GM12865 (cell line): Measurements from ENCODE around the gene HOMER2.

Experiments
- DNase-seq: peaks from one replicate; pipeline ENCODE4 v3.0.0; 2010; ENCODE audit warnings: low read depth
- H3K4me3 ChIP-seq: 2 replicates; pipeline ENCODE4 v1.5.1; 2011; ENCODE audit warnings: mild to moderate bottlenecking, low read depth, low read length, control low read depth
- CTCF ChIP-seq: IDR thresholded peaks from 2 replicates; pipeline ENCODE4 v1.5.1; 2011; ENCODE audit warnings: low read length, control low read depth, low read depth, inconsistent platforms; ENCODE audit not compliant: insufficient read depth; ENCODE audit errors: missing control alignments

The HOMER2 gene

GRCh38 chr15:82810890-82811426, 141.6 kb downstream of the HOMER2 start:
- peak; percentile 74 for DNase-seq
- no peak for TF ChIP-seq CTCF
- H3K4me3 ChIP-seq = peak overlapping the region; percentile 72

GRCh38 chr15:82810061-82810889, 142.2 kb downstream of the HOMER2 start:
- peak; percentile 51 for DNase-seq
- no peak for TF ChIP-seq CTCF
- peak overlapping the region; percentile 72 for H3K4me3 ChIP-seq

GRCh38 chr15:82809308-82810060, 143.0 kb downstream of the HOMER2 start, which contains the start of gene WHAMM:
Gene WHAMM, plus strand, starts transcription at chr15:82809628. Its CDS starts 99 bp downstream, at chr15:82809727.
- no peak for TF ChIP-seq CTCF
- peak within 1 kb of the TSS; percentile 72 for H3K4me3 ChIP-seq
- DNase-seq = peak; percentile 98

- H3K4me3 ChIP-seq = peak overlapping the region; percentile 72
- no peak for TF ChIP-seq CTCF
- peak; percentile 26 for DNase-seq
These were observed 143.9 kb downstream of the HOMER2 start for GRCh38 chr15:82808634-82809041.

- DNase-seq = no peak
- H3K4me3 ChIP-seq = no peak overlapping the region
- TF ChIP-seq CTCF = no peak
These were observed 144.4 kb downstream of the HOMER2 start for GRCh38 chr15:82807920-82808633.

- H3K4me3 ChIP-seq = no peak within 1 kb of the TSS; the same call in 1 of the 2 replicates
- DNase-seq = peak; percentile 85
- peak; percentile 5 for TF ChIP-seq CTCF
These were observed 146.5 kb downstream of the HOMER2 start, which contains the start of gene FSD2 for GRCh38 chr15:82805994-82806406. Gene FSD2, minus strand, starts transcription at chr15:82806069. Its CDS starts 18,679 bp downstream, at chr15:82787390.
